T-helper 1 cell (primary cell): ENCODE results near the gene CD163.
"Not testable (repeated sequence)": the region's sequence is repeated elsewhere in the genome, so short reads cannot be mapped to it uniquely, and the experiment has no call there.

Source experiments
- DNase-seq, 5 donors: peaks; one replicate each; pipeline ENCODE4 v3.0.0-alpha.2; 2012 to 2020
- total RNA-seq, 4 donors: gene quantifications; one replicate each; lab custom pipeline; 2026; lab: John Stamatoyannopoulos, UW

CD163 gene
- total RNA-seq = 0 to 0.15 (median 0) reads per million in 4 donors

DNA sequence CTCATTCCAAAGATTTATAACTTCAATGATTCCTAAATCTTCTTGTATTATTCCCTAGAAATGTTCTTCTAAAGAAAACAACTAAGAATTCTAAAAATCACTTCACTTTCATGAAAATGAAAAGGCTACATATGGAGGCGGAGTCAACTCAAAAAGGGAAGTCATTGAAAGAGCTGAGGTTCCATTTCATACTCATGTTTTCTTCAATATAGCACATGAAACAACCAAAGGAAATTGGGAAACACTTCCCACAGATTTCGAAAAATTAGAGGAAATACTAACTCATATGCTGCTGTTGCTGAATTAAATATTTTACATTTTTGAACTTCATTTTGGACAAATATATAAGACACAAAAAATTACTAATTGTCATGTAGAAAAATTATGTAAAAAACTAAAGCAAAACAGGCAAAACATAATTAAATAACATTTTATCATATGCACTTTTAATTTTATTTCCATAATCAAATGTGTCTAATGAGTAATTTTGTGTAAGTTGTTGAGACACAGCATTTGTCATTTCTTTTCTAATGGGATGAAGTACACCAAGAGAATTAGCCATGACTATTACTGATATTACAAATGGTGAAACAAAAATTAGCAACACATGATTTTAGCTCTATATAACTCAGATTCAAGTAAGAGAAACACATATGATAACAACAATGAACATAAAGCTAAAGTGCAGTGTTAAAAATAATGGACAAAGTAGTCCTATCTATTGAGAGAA, at the start of gene CD163:
Gene CD163 (minus strand): TSS at position 92 of the 730 bp plus-strand sequence. CDS start 87 bp downstream, at position 5.
- DNase-seq = no peak

DNA sequence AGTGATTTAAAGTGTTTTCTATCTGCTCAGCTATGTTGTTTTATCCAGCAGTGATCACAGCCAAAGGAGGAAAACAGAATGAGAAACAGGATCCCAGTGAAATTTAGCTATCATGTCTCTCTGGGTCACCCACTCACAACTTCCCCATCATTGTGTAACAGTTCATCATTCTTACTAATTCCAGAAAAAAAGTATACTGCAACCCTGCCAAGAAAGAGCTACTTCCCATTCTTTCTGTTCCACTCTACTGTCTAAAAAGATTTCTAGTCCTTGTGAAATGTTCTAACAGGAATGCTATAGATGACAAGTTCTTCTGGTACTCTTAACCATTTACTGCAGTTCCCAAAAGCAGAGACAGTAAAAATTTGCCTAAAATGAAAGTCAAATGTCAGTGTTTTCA, 39.2 kb upstream of the CD163 start:
- DNase-seq = no peak

DNA sequence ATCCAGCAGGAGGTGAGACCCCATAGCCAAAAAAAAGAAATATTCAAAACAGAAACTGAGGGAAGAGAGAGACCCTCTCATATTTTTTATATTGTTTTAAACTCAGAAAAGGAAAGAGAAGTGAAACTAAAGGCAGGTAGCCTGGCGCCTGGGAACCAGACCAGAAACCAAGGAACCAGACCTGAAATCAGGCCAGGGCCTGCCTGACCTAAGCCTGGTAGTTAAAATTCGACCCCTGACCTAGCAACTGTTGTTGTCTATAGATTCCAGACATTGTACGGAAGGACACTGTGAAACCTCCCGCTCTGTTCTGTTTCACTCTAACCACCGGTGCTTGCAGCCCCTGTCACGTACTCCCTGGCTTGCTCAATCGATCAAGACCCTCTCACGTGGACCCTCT, 38.5 kb upstream of the CD163 start:
- no peak for DNase-seq

DNA sequence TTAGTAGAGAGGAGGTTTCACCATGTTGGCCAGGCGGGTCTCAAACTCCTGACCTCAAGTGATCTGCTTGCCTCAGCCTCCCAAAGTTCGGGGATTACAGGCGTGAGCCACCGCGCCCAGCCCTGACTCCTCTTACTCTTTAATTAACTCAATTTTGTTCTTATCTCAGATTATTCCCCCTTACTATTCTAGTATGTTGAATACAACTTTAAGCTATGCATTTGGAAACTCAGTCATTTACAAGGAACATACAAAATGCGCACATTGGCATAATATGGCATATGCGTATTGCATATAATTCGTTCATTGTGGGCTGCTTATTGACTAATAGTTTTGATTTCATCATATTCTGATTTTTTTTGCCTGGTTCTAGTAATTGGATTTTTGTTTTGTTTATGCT, 10.8 kb upstream of the CD163 start:
- no peak for DNase-seq

DNA sequence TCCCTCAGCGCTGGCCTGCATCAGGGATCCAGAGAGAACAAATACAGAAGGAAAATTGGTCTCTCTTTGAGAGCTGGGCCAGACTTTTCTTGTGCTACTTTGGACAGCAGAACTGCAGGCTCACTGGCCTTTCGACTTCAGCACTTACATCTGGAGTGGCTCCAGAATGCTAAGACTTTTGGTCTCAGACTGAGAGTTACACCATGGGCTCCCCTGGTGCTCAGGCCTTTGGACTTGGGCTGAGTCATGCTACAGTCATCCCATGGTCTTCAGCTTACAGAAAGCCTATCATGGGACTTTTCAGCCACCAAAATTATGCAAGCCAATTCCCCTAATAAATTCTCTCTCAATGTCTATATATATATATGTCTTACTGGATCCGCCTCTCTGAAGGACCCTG, 9.0 kb upstream of the CD163 start:
- no peak for DNase-seq

DNA sequence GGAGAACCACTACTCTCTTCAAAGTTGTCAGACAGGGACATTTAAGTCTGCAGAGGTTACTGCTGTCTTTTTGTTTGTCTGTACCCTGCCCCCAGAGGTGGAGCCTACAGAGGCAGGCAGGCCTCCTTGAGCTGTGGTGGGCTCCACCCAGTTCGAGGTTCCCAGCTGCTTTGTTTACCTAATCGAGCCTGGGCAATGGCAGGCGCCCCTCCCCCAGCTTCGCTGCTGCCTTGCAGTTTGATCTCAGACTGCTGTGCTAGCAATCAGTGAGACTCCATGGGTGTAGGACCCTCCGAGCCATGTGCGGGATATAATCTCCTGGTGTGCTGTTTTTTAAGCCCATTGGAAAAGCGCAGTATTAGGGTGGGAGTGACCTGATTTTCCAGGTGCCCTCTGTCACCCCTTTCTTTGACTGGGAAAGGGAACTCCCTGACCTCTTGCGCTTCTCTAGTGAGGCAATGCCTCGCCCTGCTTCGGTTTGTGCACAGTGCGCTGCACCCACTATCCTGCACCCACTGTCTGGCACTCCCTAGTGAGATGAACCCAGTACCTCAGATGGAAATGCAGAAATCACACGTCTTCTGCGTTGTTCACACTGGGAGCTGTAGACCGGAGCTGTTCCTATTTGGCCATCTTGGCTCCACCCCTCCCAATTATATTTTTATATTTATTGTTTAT, 6.4 kb upstream of the CD163 start:
- not testable (repeated sequence) for DNase-seq

DNA sequence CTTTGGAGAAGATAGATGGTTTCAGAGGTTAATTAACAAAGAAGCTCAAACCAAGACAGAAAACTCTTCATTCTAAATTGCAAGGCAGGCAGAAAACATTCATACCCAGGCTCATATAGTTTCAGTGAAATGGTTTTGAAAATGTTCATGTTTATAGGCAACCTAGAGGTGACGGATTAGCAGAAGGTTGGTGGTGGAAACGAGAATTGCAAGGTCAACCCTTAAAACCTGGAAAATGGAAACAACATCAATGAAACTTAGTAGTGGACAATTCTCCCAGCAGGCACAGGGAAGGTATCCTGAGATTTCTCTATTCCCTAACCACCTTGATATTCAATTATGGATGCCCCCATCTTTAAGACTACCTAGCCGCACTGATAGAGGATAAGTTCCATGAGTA, 965 bp downstream of the CD163 start:
- no peak for DNase-seq

DNA sequence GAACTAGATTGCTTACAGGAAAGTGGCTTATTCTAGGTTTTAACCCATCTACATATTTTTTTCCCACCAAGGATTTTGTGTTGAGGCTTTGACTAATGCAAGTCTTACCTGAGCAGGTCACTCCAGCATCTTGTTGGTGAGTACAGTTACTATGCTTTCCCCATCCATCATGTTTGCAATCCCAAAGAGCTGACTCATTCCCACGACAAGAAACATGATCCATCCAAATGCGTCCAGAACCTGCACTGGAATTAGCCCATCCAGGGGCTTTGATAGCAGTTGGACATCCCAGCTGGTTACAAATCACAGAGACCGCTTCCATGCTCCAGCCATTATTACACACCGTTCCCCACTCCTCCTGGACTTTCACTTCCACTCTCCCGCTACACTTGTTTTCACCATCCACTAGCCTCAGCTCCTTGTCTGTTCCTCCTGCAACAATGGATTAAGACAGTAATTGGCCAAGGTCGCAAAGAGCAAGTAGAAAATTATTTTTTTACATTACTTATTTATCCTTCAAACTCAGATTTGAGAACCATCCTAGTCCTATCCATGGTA, 2.5 kb downstream of the CD163 start:
- no peak for DNase-seq

DNA sequence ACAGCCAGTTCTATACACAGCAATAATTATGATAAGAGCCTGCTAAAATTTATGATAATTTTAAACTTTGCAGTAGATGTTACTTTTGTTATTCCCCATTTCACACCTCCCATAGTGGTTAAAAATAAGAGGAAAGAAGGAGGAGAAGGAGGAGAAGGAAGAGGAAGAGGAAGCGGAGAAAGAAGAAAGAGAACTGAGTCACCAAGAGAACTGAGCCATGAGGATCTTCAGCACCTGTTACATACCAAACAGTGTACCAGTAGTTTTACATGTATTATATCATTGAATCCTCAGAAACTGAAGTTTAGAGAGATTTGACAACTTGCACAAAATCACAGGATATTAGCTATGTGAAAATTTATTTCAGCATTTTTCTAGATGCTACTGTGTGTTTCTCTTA, 3.9 kb downstream of the CD163 start:
- no peak for DNase-seq

DNA sequence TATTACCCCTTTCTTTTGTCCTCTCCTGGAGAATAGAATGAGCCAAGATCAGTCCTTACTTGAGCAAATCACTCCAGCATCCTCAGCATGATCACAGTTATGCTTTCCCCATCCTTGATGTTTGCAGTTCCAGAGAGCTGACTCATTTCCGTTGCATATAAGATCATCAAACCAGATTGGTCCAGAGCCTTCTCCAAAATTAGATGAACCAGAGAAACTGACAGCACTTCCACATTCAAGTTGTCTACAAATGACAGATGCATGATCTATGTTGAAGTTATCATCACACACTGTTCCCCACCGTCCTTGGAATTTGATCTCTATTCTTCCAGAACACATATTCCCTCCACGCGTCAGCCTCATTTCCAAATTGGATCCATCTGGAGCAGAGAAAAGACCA, 4.8 kb downstream of the CD163 start:
- no peak for DNase-seq

DNA sequence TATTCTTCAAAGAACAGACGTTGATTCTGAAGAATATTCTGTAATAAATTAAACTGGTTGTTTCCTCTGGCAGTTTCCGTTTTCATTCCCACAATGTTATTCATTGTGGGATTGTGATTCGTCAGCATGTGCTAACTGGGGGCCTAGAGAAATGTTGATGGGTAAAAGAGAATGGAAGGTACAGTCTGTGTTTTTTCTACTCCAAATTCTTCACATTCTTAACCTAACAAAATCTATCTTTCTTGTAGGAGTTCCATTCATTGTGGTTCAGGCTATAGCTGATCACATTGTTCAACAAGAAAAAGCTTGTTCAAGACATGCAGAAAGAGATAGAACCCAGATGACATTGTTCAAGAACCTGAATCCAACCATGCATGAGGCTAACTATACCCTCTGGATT, 5.9 kb downstream of the CD163 start:
- DNase-seq = no peak

DNA sequence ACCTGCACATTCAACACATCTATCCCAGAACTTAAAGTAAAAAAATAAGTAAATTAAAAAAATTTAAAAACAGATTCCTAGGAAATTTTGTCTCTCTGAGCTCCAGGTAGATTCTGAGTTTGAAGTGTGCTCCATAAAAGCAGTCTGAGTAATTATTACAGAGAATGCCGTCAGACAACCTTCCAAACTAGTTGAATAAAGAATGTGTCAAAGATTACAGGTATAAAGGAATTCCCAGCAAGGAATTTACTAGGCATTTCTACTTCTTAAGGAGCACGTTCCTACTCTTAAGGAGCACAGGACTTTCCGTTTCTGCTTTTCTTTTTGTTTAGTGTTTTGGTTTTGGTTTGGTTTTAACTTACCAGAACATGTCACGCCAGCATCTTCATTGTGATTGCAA, 7.1 kb downstream of the CD163 start:
- no peak for DNase-seq

DNA sequence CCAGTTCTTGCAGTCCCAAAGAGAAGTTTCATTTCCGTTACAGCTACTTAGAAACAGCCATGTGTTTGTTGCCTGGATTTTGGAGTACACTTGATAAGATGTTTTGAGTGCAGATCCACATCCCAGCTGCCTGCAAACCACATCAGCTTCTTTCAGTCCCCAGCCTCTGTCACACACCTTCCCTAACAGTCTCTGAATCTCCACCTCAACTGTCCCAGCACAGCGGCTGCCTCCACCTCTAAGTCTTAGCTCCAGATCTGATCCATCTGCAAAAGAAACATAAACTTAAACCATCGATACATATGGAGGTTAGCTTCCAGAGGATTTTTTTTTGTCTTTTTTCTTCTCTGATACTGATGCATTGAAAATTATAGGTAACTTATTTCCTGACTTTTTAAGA, 8.4 kb downstream of the CD163 start:
- no peak for DNase-seq

DNA sequence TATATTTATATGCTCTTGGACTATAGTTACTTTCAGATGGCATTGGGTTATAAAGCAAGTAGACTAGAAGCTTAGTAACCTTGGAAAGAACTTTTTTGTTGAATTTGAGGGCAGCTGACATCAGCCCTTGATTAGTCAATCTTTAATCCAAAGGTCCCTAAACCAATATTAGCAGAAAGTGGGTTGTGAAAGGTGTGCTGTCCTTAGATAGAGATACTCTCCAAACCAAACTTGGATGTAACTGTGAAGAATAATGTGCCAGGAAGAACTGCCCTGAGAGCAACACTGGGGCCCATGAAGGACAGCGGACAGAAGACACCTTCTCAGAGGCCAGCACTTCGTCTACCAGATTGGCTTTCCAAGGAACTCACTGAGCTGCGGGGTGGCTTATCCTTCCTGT, 10.6 kb downstream of the CD163 start:
- no peak for DNase-seq

DNA sequence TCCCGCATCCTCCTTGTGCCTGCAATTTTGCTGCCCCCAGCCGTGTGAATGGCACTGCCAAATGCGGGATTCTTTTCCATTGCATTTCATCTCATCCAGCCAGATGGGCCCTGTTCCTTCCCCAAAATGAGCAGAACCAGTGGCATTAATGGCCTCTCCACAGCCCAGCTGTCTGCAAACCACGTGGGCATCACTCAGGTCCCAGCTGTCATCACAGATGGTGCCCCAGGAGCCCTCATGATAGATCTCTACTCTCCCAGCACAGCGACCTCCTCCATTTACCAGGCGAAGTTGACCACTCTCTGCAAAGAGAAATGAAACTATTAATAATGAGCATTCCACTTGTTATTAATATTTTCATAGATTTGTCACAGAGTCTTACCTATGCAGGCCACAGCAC, 17.1 kb downstream of the CD163 start:
- no peak for DNase-seq

DNA sequence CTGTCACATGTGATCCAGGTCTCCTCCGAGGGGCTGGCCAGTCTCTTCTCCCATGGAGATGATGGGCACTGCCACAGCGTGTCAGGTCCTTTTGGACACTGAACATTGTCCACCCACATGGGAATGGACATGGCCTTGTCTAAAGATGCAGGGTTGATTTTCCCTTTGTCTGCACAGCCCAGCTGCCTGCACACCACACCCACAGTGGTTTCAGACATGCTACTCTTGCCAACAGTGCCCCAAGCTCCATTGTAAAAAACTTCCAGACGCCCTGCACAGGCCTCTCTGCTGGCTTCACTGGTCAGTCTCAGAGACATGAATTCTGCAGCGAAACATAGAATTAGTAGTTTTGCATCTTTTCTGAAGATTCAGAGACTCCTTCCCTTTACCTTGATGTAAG, 18.5 kb downstream of the CD163 start:
- no peak for DNase-seq

DNA sequence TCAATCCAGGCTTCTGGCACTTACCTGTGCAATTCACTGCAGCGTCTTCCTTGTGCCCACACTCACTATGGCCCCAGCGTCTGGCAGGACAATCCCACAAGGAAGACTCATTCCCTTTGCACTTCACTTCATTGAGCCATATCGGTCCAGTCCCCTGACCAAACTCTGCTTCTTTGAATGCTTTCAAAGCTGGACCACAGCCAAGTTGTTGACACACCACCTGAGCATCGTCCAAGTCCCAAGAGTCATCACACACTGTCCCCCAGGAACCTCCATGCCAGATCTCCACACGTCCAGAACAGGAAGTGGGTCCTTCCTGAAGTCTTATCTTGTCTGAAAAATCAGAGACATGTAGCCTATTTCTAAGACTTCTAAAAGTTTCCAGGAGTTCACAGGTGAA, 20.2 kb downstream of the CD163 start:
- DNase-seq = no peak

DNA sequence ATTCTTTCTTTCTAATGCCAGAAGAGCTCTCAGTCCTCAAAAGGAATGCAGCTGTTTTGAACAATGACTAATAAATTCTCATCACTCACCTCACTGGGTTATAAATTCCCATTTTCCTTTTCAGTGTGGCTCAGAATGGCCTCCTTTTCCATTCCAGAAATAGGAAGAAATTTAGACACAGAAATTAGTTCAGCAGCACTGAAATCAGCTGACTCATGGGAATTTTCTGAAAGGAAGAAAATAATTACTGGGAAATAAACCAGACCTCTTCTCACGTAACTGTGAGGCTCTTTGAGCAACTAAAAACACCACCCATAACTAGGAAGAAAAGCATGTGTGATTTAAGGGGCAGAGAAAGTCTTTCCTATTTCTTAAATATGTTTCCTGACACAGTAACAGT, 23.8 kb downstream of the CD163 start:
- DNase-seq = no peak

DNA sequence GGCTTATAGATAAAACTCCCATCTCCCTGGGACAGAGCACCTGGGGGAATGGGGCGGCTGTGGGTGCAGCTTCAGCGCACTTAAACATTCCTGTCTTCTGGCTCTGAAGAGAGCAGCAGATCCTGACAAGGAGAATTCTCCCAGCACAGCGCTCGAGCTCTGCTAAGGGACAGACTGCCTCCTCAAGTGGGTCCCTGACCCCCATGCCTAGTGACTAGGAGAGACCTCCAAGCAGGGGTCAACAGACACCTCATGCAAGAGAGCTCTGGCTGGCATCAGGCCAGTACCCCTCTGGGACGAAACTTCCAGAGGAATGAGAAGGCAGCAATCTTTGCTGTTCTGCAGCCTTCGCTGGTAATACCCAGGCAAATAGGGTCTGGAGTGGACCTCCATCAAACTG, 31.5 kb downstream of the CD163 start:
- DNase-seq = no peak

DNA sequence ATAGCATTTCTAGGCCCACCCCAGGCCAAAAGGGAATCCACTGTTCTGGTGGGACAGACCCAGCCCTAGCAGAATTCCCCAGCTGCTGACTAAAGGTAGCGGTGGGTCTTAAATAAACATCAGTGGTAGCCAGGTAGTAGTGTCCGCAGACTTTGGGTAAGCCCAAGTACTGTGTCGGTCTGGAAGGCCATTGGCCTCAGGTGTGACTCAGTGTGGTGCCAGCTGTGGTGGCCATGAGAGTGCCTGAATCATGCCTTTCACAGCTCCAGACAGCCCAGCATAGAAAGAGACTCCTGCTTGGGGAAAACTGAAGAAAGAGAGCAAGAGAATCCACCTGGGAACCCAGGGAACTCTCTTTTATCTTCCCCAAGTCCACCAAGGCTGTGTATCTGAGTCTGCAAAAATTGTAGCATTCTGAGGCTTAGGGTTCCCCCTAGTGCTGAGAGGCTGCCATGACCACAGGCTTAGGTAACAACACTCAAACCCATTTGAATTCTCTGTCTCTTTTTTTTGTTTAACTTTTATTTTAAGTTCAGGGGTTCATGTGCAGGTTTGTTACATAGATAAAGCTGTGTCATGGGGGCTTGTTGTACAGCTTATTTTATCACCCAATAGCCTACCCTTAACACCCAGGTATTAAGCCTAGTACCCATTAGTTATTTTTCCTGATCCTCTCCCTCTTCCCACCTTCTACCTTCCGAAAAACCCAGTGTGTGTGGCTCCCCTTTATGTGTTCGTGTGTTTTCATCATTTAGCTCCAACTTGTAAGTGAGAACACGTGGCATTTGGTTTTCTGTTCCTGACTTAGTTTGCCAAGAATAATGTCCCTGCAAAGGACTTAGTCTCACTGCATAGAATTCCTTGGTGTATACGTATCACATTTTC, 43.0 kb downstream of the CD163 start:
- DNase-seq = peak in 3 of 5 donors; percentile 8 to 43 (median 8)

DNA sequence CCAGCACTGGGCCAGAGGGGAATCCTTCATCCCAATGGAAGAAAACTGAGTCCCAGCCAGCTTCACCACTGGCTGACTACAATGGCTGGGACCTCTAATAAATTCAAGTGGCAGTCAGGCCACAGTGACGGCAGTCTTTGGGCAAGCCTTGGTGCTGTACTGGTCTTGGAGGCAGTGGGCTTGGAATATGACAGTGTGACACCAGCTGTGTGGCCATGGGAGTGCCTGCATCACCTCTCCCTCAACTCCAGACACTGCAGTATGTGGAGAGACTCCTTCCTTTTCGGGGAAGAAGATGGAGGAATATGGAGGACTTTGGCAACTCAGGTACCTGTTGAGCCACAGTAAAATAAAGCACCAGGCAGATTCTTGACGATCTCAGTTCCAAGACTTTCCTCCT, 43.6 kb downstream of the CD163 start:
- no peak for DNase-seq

DNA sequence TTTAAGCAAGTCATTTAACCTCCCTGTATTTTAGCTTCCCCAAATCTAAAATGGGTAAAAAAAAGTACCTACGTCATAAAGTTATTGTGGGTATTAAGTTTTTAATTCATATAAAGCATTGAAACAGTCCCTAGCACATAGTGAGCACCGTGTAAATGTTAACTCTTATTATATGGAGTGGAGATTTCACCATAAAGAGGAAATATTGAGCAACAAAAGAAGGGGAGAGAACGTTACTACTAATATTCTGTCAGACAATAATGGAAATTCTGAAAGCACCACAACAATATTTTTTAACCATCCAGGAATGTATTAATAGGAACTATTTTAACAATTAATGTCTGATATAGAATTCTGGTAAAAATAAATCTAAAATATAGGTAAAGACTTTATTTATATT, 51.8 kb downstream of the CD163 start:
- DNase-seq = no peak

DNA sequence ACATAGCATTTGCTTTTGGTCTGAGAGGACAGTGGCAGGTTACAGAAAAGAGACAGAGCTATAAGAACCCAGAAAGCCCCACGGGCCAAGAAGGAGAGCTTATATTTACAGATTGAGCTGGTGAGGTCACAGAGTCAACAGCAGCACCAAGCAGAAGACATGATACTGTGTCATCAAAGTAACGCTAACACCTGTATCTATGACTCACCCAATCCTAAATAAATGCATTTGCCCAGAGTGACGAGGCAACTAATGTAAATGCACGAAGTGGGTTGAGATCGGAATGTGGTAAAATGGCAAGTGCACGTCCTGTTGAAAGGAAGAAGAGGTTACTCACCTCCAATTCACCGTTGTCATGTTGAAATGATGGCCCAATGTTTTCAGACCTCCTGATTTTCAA, 52.9 kb downstream of the CD163 start:
- DNase-seq = no peak
